RWPE2 (cell line): Measurements from ENCODE around the gene MATCAP1.

Source experiments
- ATAC-seq: fragments of 200-7000 bp; cut with Tn5 transposase; 3 replicates; pipeline ENCODE4 v1.9.1; 2021; ENCODE audit warnings: low read depth
- DNase-seq: peaks from one replicate; pipeline ENCODE4 v3.0.0-alpha.2; 2020; ENCODE audit warnings: low spot score
- H3K27ac ChIP-seq: fragments of 450-650 bp; 2 replicates; pipeline ENCODE4 v1.5.1; 2017; ENCODE audit warnings: mild to moderate bottlenecking; ENCODE audit not compliant: poor library complexity, severe bottlenecking
- H3K27me3 ChIP-seq: fragments of 250-450 bp; sonication (Bioruptor Pico); 2 replicates; pipeline ENCODE4 v1.5.1; 2021; ENCODE audit warnings: mild to moderate bottlenecking, moderate library complexity; ENCODE audit not compliant: insufficient read depth, poor library complexity, severe bottlenecking
- H3K36me3 ChIP-seq: fragments of 250-450 bp; sonication (Bioruptor Pico); 2 replicates; pipeline ENCODE4 v1.5.1; 2020; ENCODE audit warnings: low read depth, mild to moderate bottlenecking, moderate library complexity
- H3K4me1 ChIP-seq: fragments of 250-450 bp; sonication (Bioruptor Pico); 2 replicates; pipeline ENCODE4 v1.5.1; 2021; ENCODE audit warnings: mild to moderate bottlenecking, moderate library complexity; ENCODE audit not compliant: insufficient read depth, poor library complexity, severe bottlenecking
- H3K4me3 ChIP-seq: fragments of 250-450 bp; sonication (Bioruptor Pico); 2 replicates; pipeline ENCODE4 v1.5.1; 2021; ENCODE audit warnings: mild to moderate bottlenecking, moderate library complexity; ENCODE audit not compliant: severe bottlenecking
- H3K9me3 ChIP-seq: fragments of 250-450 bp; sonication (Bioruptor Pico); 2 replicates; pipeline ENCODE4 v1.5.1; 2021; ENCODE audit warnings: mild to moderate bottlenecking, moderate library complexity; ENCODE audit not compliant: severe bottlenecking
- TF ChIP-seq, protein P1 (sequence below): fragments of 450-650 bp; IDR thresholded peaks from one replicate; pipeline ENCODE4 v1.5.1; 2017; ENCODE audit warnings: mild to moderate bottlenecking, moderate library complexity; ENCODE audit not compliant: poor library complexity, severe bottlenecking

The MATCAP1 gene

DNA sequence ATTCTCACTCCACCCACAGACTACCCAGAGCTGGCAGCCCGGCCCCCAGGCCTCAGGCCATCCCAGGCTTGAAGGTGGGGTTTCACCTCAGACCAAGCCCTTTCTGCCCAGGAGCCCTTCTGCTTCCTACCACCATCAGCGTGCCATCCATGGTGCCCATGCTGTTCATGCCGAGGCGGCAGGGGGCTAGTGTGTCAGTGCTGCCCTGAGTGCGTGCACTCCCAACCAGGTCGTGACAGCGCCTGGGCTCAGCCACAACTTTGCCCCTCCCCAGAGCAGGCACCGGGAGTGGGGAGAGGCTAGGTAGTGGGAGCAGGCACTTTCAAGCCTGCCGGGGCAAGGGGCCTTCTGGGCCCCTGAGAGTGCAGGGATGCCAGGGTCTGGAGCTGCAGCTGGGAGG, 41.4 kb downstream of the MATCAP1 start:
- ATAC-seq (no peak), DNase-seq (no peak)
- Histone ChIP-seq H3K4me1 (no peaks in the 10 kb centered on the region), H3K4me3 (no peak overlapping the region), H3K27me3 (no peaks in the 10 kb centered on the region), H3K36me3 (peaks cover 86% of the 10 kb centered on the region), H3K9me3 (no peaks in the 10 kb centered on the region), H3K27ac (no peak overlapping the region)
- TF ChIP-seq, protein P1, sequence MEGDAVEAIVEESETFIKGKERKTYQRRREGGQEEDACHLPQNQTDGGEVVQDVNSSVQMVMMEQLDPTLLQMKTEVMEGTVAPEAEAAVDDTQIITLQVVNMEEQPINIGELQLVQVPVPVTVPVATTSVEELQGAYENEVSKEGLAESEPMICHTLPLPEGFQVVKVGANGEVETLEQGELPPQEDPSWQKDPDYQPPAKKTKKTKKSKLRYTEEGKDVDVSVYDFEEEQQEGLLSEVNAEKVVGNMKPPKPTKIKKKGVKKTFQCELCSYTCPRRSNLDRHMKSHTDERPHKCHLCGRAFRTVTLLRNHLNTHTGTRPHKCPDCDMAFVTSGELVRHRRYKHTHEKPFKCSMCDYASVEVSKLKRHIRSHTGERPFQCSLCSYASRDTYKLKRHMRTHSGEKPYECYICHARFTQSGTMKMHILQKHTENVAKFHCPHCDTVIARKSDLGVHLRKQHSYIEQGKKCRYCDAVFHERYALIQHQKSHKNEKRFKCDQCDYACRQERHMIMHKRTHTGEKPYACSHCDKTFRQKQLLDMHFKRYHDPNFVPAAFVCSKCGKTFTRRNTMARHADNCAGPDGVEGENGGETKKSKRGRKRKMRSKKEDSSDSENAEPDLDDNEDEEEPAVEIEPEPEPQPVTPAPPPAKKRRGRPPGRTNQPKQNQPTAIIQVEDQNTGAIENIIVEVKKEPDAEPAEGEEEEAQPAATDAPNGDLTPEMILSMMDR: no peak

DNA sequence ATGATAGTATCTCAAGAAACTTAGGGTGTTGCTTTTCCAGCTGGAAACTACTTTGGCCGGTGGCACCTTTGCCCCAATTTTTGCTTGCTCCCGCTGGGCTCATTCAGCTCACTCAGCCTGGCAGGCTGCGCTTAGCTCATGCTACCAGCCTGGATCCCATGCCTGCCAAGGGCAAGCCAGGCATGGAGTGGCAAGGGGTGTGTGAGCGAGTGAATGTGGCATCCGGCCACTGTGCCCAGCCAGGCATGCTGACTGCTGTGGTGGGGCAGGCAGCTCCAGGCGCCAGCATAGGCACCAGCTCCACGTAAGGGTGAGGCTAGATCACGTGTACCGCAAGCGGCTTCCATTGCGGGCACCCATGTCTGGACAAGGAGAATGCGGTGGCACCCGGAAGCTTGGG, 42.4 kb downstream of the MATCAP1 start:
- Histone ChIP-seq H3K36me3 (peaks cover 80% of the 10 kb centered on the region), H3K9me3 (no peaks in the 10 kb centered on the region), H3K27ac (no peak overlapping the region), H3K4me3 (no peak overlapping the region), H3K27me3 (no peaks in the 10 kb centered on the region), H3K4me1 (no peaks in the 10 kb centered on the region)
- DNase-seq: no peak
- no peak for ATAC-seq
- TF ChIP-seq, protein P1: no peak

DNA sequence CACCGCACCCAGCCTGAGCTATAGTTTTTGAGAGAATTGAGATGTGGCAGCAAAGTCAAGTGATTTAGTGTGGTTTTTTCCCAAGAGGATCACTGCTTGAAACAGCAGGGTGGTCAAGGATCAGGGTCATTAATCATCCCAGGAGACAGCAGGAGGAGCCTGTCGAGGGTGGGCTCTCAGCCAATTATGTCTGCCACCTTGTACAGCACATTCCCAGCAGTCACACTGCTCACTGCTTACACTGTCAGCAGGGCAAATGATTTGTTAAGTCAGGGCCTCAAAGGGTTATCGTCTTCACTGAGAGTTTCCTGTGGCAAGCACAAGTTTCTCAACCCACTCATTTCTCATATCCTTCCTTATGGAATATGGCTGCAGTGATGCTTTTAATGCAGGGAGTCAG, 46.2 kb downstream of the MATCAP1 start:
- Histone ChIP-seq H3K36me3 (peaks cover 71% of the 10 kb centered on the region), H3K4me3 (no peak overlapping the region), H3K4me1 (no peaks in the 10 kb centered on the region), H3K9me3 (no peaks in the 10 kb centered on the region), H3K27me3 (no peaks in the 10 kb centered on the region), H3K27ac (no peak overlapping the region)
- TF ChIP-seq, protein P1: no peak
- DNase-seq (no peak), ATAC-seq (no peak)

DNA sequence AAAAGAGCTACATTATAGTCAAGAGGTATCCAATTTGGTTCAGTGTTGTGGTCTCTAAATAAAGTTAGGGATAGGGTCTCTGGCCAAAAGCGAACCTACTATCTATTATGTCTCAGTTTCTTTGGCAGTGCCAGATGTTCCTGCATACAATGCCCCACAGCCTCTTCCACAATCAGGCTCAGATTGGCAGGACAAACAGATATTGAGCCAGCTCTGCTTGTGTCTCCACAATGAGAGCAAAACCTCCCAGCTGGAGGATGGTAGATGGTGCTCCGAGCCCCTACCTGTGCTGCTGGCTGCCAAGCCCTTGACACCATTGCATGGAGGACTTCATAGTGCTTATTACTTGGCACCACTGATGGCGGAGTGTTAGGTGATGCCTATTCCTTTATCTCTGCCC, 54.3 kb downstream of the MATCAP1 start:
- TF ChIP-seq, protein P1: no peak
- H3K27me3 ChIP-seq: no peaks in the 10 kb centered on the region
- H3K27ac ChIP-seq: no peak overlapping the region
- DNase-seq: no peak
- no peak for ATAC-seq
- H3K4me1 ChIP-seq: no peaks in the 10 kb centered on the region
- H3K4me3 ChIP-seq: no peak overlapping the region
- no peaks in the 10 kb centered on the region for H3K9me3 ChIP-seq
- peaks cover 39% of the 10 kb centered on the region for H3K36me3 ChIP-seq

DNA sequence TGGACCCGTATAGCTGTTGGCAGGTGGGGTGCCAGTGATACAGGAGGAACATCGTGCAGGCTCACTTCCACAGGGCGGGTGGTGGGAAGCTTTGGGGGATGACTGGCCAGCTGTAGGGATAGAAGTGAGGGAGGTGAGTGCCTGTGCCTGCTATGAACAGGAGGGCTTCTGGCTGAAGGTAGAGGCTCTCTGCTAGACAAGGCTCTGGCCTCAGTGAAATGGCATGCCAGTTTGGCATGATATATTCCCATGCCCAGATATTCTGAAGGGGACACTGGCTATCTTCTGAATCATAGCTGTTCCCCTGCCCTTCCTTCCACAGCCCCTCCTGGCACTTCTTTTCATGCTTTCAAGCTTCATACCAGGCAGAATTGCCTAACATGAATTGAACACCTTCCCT, 54.9 kb downstream of the MATCAP1 start:
- ATAC-seq: no peak
- no peak overlapping the region for H3K27ac ChIP-seq
- H3K36me3 ChIP-seq: peaks cover 38% of the 10 kb centered on the region
- H3K4me3 ChIP-seq: no peak overlapping the region
- H3K4me1 ChIP-seq: no peaks in the 10 kb centered on the region
- TF ChIP-seq, protein P1: no peak
- DNase-seq: no peak
- H3K9me3 ChIP-seq: no peaks in the 10 kb centered on the region
- H3K27me3 ChIP-seq: no peaks in the 10 kb centered on the region
